HG03558 (cell line): ENCODE results near the gene SLC8A3.

Experiments
- ATAC-seq: cut with Tn5 transposase; IDR thresholded peaks from one replicate; pipeline ENCODE4 v1.9.1; 2021; ENCODE audit warnings: moderate number of reproducible peaks; ENCODE audit not compliant: unreplicated experiment; ENCODE audit errors: extremely low read depth

The SLC8A3 gene

GRCh38 chr14:70033116-70033515, 155.6 kb downstream of the SLC8A3 start:
- no peak for ATAC-seq

- no peak for ATAC-seq
Measured at GRCh38 chr14:70032447-70032846, 156.3 kb downstream of the SLC8A3 start.

GRCh38 chr14:70032016-70032415, 156.7 kb downstream of the SLC8A3 start:
- ATAC-seq = no peak

GRCh38 chr14:70029296-70030132, 159.2 kb downstream of the SLC8A3 start:
- no peak for ATAC-seq

- ATAC-seq = no peak
Measured at GRCh38 chr14:70027785-70028428, 160.8 kb downstream of the SLC8A3 start.

GRCh38 chr14:70023871-70024270, 164.9 kb downstream of the SLC8A3 start:
- ATAC-seq = no peak

GRCh38 chr14:70022771-70023445, 165.8 kb downstream of the SLC8A3 start:
- ATAC-seq = no peak

GRCh38 chr14:70021548-70022220, 167.1 kb downstream of the SLC8A3 start:
- ATAC-seq = no peak

- no peak for ATAC-seq
Measured at GRCh38 chr14:70020352-70021170, 168.2 kb downstream of the SLC8A3 start.

GRCh38 chr14:70019695-70020094, 169.1 kb downstream of the SLC8A3 start:
- no peak for ATAC-seq

GRCh38 chr14:70018713-70019211, 170.0 kb downstream of the SLC8A3 start:
- no peak for ATAC-seq

GRCh38 chr14:70018230-70018629, 170.5 kb downstream of the SLC8A3 start:
- no peak for ATAC-seq

- no peak for ATAC-seq
Measured at GRCh38 chr14:70014406-70015095, 174.2 kb downstream of the SLC8A3 start.

GRCh38 chr14:70013271-70013873, 175.4 kb downstream of the SLC8A3 start:
- ATAC-seq = no peak

- no peak for ATAC-seq
Measured at GRCh38 chr14:70011708-70012107, 177.0 kb downstream of the SLC8A3 start.

- no peak for ATAC-seq
Measured at GRCh38 chr14:70011098-70011497, 177.7 kb downstream of the SLC8A3 start.

- ATAC-seq = no peak
Measured at GRCh38 chr14:70009961-70010360, 178.8 kb downstream of the SLC8A3 start.
